DMS 273 (cell line): Measurements from ENCODE around the gene BORCS8.
"Not testable (repeated sequence)": the region's sequence is repeated elsewhere in the genome, so short reads cannot be mapped to it uniquely, and the experiment has no call there.

ENCODE experiments used
- DNase-seq: peaks from one replicate; lab custom pipeline; 2025; ENCODE audit not compliant: unreplicated experiment; lab: John Stamatoyannopoulos, UW

The BORCS8 gene

GRCh38 chr19:19151418-19151817, 40.5 kb downstream of the BORCS8 start:
- DNase-seq = no peak

- no peak for DNase-seq
Observed at GRCh38 chr19:19149435-19149834, 42.5 kb downstream of the BORCS8 start.

GRCh38 chr19:19148504-19148903, 43.4 kb downstream of the BORCS8 start:
- DNase-seq = not testable (repeated sequence)

GRCh38 chr19:19147344-19147743, 44.6 kb downstream of the BORCS8 start:
- DNase-seq = no peak

DNA sequence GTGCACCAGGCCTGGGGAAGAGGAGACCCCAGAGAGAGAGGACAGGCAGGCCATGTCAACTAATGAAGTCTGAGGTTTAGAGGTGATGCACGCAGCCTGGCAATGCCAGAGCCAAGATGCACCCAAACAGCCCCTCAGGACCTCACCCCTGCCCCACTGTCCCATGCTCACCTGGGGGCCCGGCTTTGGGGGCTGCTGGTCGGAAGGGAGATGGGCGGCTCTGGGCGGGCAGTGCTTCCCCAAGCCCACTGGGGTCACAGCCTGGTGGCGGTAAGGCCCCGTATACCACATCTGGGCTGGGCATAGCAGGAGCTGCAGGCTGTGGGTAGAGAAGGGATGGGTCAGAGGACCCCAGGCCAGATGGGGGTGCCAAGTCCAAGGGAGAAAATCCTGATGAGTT, 45.1 kb downstream of the BORCS8 start:
- no peak for DNase-seq

- peak; percentile 88 for DNase-seq
Observed at GRCh38 chr19:19145684-19146608, 46.0 kb downstream of the BORCS8 start.

- DNase-seq = no peak
Observed at GRCh38 chr19:19145281-19145680, 46.7 kb downstream of the BORCS8 start.

DNA sequence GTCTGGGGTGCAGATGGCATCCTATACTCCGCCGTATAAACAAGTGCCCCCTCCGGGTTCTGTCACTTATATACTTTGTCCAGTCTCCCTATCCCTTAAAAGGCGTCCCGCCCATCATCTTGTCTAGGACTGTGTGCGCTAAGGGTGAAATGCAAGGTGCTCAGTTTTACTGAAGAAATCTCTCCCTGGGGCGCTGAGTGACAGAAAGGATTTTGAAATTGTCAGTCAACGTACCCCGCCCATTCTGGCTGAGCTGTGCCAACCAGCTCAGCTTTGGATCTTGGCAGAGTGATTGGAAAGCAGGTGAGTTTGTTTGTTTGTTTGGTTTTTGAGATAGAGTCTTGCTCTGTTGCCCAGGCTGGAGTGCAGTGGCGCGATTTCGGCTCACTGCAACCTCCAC, 49.6 kb downstream of the BORCS8 start:
- DNase-seq = no peak

DNA sequence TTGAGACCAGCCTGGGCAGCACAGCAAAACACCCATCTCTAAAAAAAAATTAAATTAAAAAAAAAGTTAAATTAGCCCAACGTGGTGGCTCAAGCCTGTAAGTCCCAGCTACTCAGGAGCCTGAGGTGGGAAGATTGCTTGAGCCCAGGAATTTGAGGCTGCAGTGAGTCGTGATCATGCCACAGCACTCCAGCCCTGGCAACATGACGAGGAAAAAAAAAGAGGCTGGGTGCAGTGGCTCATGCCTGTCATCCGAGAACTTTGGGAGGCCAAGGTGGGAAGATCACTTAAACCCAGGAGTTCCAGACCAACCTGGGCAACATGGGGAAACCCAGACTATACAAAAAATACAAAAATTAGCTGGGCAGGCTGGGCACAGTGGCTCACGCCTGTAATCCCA, 51.5 kb downstream of the BORCS8 start:
- no peak for DNase-seq

GRCh38 chr19:19139876-19140229, 52.1 kb downstream of the BORCS8 start:
- DNase-seq = no peak

DNA sequence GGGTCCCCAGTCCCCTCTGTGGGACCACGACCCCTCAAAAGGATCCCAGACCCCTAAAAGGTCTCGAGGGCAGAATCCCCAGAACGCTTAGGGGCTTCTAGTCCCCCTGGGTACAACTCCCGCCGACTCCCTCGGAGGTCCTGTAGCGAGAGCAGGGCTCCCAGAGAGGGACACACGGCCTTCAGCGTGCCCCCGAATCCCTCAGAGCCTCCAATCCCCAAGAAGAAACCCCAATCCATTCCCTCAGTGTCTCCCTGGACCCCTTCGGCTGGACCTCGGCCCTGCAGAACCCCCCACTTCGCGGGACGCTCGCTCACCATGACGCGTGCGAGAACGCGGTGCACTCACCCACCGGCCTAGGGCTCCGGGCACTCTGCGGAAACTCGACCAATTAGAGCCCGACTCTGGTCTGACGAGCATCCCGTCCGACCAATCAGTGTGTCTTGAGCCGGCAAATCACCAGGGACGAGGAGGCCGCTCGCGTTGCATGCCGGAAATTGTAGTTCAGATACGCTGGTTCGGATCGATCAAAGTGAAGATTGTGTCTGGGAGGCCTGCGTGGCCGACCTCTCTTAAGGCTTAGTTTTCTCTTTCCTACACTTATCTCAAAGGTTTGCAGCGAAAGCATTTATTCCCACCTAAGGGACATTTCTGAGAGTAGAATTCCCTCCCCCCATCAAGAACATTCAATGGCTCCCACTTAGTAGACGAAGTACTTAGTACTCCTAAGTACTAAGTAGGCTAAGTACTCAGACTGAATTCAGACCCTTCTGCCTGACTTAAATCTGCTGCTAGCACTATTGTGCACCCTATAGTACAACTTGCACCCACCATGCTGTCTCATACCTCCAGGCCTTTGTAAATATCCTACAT, 53.6 kb downstream of the BORCS8 start, which contains the start of gene TMEM161A:
Gene TMEM161A, minus strand, starts transcription at position 370 of the 873 bp plus-strand sequence. Its CDS starts 50 bp downstream, at position 320.
- DNase-seq = peak; percentile 99

- DNase-seq = peak; percentile 33
Observed at GRCh38 chr19:19137556-19138108, 54.3 kb downstream of the BORCS8 start.

- not testable (repeated sequence) for DNase-seq
Observed at GRCh38 chr19:19135713-19136112, 56.2 kb downstream of the BORCS8 start.

DNA sequence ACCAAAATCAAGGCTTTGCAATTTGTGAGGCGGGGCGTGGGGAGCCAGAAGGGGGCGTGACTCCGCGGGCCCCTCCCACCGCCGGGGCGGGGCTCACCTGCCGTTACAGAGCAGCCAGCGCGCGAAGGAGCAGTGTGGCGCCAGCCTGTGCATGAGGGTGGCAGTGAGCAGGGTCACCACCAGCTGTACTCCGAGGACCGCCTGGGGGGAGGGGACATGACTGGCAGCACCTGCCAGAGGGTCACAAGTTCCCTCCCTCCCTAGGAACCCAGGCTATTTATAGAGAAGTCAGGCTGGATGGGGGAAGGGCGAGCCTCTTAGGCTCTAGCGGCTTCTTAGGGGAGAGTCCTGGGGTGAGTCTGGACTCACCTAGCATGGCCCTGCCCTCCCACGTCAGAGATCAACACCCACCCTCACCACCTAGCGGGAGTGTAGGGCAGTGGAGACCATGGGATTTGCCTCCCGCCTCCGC, 57.2 kb downstream of the BORCS8 start:
- DNase-seq = no peak

GRCh38 chr19:19133985-19134384, 58.0 kb downstream of the BORCS8 start:
- DNase-seq = no peak

- no peak for DNase-seq
Observed at GRCh38 chr19:19132912-19133311, 59.0 kb downstream of the BORCS8 start.

DNA sequence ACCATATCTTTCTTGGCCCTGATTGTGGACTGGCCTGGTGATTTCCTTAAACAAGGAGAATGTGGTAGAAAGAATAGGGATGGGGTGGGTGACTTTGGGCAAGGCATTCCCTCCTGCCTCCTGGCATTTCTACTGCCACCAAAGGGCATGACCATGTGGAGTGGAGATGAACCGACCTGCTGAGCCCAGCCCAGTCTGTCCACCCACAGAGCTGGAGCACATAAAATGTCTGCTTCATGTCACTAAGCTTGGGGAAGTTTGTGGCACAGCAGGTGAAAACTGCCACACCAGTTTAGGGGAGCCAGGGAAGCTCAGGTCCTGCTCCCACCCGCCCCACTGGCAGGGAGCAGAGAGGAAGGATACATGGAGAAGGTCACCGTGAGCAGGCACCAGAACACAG, 60.0 kb downstream of the BORCS8 start:
- no peak for DNase-seq
